GM10266 (cell line): Measurements from ENCODE around the gene HDDC2.

Experiments used
- DNase-seq: peaks from one replicate; pipeline ENCODE4 v3.0.0; 2012; ENCODE audit errors: extremely low spot score
- CTCF ChIP-seq: IDR thresholded peaks from 2 replicates; pipeline ENCODE4 v1.5.1; 2012; ENCODE audit warnings: mild to moderate bottlenecking, low read depth; ENCODE audit not compliant: control insufficient read depth, insufficient read depth; ENCODE audit errors: missing control alignments

Gene HDDC2

GRCh38 chr6:125237764-125238163 lies 64.0 kb downstream of the HDDC2 start:
- no peak for DNase-seq
- no peak for TF ChIP-seq CTCF

GRCh38 chr6:125236536-125237327 lies 65.0 kb downstream of the HDDC2 start:
- TF ChIP-seq CTCF, result no peak
- no peak for DNase-seq

- TF ChIP-seq CTCF, result no peak
- DNase-seq, result no peak
Observed at GRCh38 chr6:125233202-125233601, 68.6 kb downstream of the HDDC2 start.

GRCh38 chr6:125232466-125232865 lies 69.3 kb downstream of the HDDC2 start:
- no peak for DNase-seq
- no peak for TF ChIP-seq CTCF

- no peak for DNase-seq
- no peak for TF ChIP-seq CTCF
Observed at GRCh38 chr6:125231574-125232343, 70.0 kb downstream of the HDDC2 start.

GRCh38 chr6:125231133-125231532 lies 70.6 kb downstream of the HDDC2 start:
- TF ChIP-seq CTCF, result no peak
- no peak for DNase-seq

GRCh38 chr6:125230674-125231073 lies 71.1 kb downstream of the HDDC2 start:
- no peak for TF ChIP-seq CTCF
- no peak for DNase-seq
